ENCODE measurements around the gene YAF2.
A peak's percentile ranks its signal among the peaks of the same experiment; 100 is the strongest.

YAF2 gene

DNA sequence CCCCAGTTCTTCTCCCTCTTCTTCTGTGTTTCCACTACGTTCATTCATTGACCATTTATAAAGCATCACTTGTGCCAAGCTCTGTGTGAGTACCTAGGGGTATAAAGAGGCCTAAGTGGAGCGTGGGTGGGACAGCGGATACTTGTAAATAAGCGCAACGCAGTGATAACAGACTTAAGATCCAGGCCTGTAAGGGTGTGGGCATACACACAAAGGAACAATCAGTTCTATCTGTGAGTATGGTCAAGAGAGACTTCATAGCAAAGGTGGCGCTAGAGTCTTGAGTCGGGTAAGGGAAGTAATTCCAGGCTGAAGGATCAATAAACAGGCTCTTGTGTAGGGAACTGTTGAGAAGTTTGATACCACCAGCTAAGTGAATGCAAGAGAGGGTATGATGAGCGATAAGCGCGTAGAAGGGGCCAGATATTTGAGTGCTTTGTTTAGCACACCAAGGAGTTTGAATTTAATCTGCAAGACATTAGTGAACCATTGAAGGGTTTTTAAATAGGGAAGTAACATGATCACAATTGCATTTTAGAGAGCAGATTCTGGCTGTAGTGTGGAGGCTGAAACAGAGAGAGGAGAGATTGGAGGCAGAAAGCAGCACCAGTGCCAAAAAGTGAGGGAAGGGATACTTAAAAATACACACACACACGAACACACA, 92.4 kb downstream of the YAF2 start:
- no peaks in the 10 kb centered on the region for H3K27me3 Mint-ChIP-seq
- DNase-seq (ENCODE audit: low spot score in 2 of 2) (no peak), ATAC-seq (replicated peaks; ENCODE audit: extremely low read depth, poor library complexity, severe bottlenecking) (no peak)
- peaks cover 35% of the 10 kb centered on the region for H3K4me1 Mint-ChIP-seq
- peak overlapping the region; percentile 70 for H3K27ac Mint-ChIP-seq (ENCODE audit: low read depth)
- H3K9me3 Mint-ChIP-seq, result no peaks in the 10 kb centered on the region
- peaks cover 8% of the 10 kb centered on the region for H3K36me3 Mint-ChIP-seq (ENCODE audit: insufficient read depth)
- peak overlapping the region; percentile 97 for H3K4me3 Mint-ChIP-seq

DNA sequence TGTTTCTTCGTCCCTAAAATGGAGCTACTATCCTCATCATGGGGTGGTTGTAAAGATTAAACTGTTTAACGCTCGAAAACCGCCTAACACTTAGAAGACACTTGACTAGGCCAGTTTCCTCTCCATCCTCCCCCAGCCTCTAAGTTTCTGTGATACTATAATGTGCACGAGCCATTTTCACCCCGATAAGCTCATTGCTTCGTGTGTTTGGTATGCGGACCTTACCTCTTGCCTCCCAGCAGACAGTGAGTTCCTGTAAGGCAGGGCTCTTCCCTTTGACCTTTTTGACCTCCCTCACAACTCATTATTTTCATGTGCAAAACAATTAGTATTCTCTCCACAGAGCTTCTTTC, 92.9 kb downstream of the YAF2 start:
- H3K27ac Mint-ChIP-seq (ENCODE audit: low read depth), result peak overlapping the region; percentile 70
- peak; percentile 19 for ATAC-seq (replicated peaks; ENCODE audit: extremely low read depth, poor library complexity, severe bottlenecking)
- no peak for DNase-seq (ENCODE audit: low spot score in 2 of 2)

DNA sequence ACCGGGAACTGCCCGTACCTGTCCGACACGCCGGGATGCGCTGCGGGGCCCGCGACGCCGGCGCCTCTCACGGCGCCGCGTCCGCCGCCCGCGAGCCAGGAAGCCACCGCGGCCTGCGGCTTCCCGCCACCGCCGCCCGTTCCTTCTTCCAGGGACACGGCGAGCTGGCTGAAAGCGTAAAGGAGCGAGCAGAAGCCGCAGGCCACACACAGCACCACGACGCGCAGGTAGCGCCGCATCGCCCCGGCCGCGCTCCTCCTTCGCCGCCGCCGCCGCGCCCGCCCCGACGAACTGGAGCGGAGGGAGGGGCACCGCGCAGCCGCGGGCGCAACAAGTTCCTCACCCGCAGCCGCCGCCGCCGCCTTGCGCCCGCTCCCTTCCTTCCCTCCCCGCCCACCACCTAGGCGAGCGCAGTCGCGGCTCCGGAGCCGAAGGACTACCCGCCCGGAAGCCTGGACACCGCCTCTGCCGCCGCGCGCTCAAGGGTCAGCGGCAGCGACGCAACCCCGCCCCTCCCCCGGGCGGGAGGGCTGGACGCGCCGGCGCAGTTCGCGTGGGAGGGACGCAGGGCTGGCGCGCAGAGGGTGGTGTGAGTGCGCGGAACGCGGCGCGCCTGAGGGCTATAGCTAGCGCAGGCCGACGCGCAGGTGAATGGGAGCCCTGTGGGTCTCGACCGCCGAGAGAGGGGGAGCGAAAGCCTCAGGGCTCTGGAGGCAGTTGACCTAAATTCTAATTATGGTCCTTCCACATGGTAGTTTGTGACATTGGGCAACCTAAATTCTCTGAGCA, 93.4 kb downstream of the YAF2 start, which contains the start of gene GXYLT1:
Gene GXYLT1 (minus strand): TSS at position 467 of the 789 bp plus-strand sequence. CDS start 228 bp downstream, at position 239.
- peaks cover 43% of the 10 kb centered on the region for H3K4me1 Mint-ChIP-seq
- H3K27ac Mint-ChIP-seq (ENCODE audit: low read depth), result peak within 1 kb of the TSS; percentile 98
- peak; percentile 80 for ATAC-seq (replicated peaks; ENCODE audit: extremely low read depth, poor library complexity, severe bottlenecking)
- H3K4me3 Mint-ChIP-seq, result peak within 1 kb of the TSS; percentile 97
- H3K27me3 Mint-ChIP-seq, result no peaks in the 10 kb centered on the region
- no peaks in the 10 kb centered on the region for H3K9me3 Mint-ChIP-seq
- peak; percentile 44 to 58 for DNase-seq (ENCODE audit: low spot score in 2 of 2)
- H3K36me3 Mint-ChIP-seq (ENCODE audit: insufficient read depth), result peaks cover 8% of the 10 kb centered on the region

More for the DNA sequence above, 92.9 kb downstream of the YAF2 start:
- peak overlapping the region; percentile 97 for H3K4me3 Mint-ChIP-seq
- H3K36me3 Mint-ChIP-seq (ENCODE audit: insufficient read depth), result peaks cover 8% of the 10 kb centered on the region
- peaks cover 40% of the 10 kb centered on the region for H3K4me1 Mint-ChIP-seq
- H3K9me3 Mint-ChIP-seq, result no peaks in the 10 kb centered on the region
- H3K27me3 Mint-ChIP-seq, result no peaks in the 10 kb centered on the region

DNA sequence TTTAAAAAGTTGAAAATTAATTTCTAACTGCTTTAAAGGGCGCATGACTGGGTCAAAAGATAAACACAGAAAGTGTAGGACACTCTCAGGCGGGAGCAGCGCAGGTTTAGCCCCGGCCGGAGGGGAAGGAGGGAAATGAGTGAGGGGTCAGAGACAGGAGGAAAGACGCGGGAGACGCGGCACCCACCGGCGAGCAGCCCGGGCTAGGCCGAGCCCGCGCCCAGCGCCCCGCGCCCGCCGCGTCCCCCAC, 94.0 kb downstream of the YAF2 start:
- peak overlapping the region; percentile 97 for H3K4me3 Mint-ChIP-seq
- peak overlapping the region; percentile 98 for H3K27ac Mint-ChIP-seq (ENCODE audit: low read depth)
- peaks cover 45% of the 10 kb centered on the region for H3K4me1 Mint-ChIP-seq

DNA sequence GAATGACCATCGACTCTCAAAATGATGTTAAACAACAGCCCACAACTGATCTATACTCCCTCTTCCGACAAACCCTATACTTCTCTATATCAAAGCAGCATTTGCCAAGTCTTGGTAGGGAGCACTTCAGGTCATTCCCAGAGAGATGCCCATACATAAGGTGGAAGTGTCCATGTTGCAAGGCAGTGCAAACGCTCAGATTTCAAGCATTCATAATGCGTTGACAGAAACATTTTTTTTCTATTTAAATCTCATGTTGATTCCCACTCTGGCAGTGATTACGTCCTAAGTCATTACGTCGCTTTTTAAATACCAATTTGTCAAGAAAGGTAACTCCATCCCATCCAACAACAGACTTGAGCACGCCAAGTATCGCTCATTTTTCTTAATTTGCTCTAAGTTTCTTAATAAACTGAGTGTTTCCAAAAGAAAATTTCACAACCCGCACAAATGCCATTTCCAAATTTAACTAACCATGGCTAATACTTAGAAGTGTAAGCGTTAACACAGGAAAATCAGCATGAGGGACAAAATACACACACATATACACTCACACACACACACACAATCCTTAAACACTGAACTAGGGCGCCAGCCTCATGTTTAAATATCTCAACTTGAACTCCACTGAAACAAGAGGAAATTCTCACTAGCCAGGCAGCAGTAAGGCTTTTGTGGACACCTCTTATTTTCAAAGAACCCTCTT, 94.4 kb downstream of the YAF2 start:
- DNase-seq (ENCODE audit: low spot score in 2 of 2), result no peak
- no peaks in the 10 kb centered on the region for H3K27me3 Mint-ChIP-seq

More for the DNA sequence above, 94.0 kb downstream of the YAF2 start:
- DNase-seq (ENCODE audit: low spot score in 2 of 2) (no peak), ATAC-seq (replicated peaks; ENCODE audit: extremely low read depth, poor library complexity, severe bottlenecking) (no peak)
- no peaks in the 10 kb centered on the region for H3K27me3 Mint-ChIP-seq
- no peaks in the 10 kb centered on the region for H3K9me3 Mint-ChIP-seq
- peaks cover 8% of the 10 kb centered on the region for H3K36me3 Mint-ChIP-seq (ENCODE audit: insufficient read depth)

DNA sequence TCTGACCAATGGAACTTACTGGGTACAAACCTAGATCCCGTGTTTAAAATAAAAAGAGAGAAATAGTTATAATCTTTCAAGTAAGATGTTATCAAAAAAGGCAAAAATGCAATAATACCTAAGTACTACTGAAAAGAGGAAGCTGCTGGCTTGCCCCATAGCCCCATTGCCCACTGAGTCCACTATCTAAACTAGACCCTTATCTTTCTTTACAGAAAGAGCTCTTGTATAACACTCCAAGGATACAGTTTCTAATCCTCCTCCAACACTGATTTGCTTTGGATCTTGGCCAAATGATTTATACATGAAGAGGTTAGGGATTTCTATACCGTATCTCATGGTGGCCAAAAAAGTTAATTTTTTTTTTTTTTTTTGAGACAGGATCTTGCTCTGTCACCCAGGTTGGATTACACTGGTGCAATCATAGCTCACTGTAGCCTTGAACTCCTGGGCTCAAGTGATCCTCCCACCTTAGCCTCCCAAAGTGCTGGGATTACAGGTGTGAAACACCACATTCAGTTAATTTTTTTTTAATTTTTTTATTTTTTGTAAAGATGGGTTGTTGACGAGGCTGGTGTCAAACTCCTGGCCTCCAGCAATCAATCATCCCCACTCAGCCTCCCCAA, 96.0 kb downstream of the YAF2 start:
- Mint-ChIP-seq H3K9me3 (no peaks in the 10 kb centered on the region), H3K4me3 (no peak overlapping the region), H3K36me3 (ENCODE audit: insufficient read depth) (peaks cover 8% of the 10 kb centered on the region), H3K27ac (ENCODE audit: low read depth) (no peak overlapping the region), H3K4me1 (peaks cover 45% of the 10 kb centered on the region), H3K27me3 (no peaks in the 10 kb centered on the region)
- no peak for ATAC-seq (replicated peaks; ENCODE audit: extremely low read depth, poor library complexity, severe bottlenecking)
- no peak for DNase-seq (ENCODE audit: low spot score in 2 of 2)

More for the DNA sequence above, 94.4 kb downstream of the YAF2 start:
- H3K4me3 Mint-ChIP-seq, result peak overlapping the region; percentile 97
- ATAC-seq (replicated peaks; ENCODE audit: extremely low read depth, poor library complexity, severe bottlenecking), result peak; percentile 4
- no peaks in the 10 kb centered on the region for H3K9me3 Mint-ChIP-seq
- H3K36me3 Mint-ChIP-seq (ENCODE audit: insufficient read depth), result peaks cover 8% of the 10 kb centered on the region
- H3K4me1 Mint-ChIP-seq, result peaks cover 45% of the 10 kb centered on the region
- peak overlapping the region; percentile 98 for H3K27ac Mint-ChIP-seq (ENCODE audit: low read depth)

DNA sequence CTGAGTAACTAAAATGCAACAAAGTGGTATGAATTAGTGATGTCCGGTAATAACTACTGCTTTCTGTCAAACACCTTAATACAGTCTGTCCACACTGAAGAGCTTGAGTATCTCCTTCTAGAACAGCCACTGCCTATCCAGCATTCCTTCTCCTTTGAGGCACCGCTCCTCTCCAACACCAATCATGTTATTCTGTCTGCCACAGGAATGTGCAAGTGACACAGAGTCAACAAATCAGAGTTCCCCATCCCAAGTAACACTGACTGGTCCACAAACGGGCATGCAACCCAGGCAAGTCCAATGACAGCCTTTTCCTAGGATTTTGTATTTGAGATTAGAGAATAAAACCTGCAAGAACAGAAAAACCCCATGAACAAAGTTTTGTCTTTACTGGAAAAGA, 97.1 kb downstream of the YAF2 start:
- peaks cover 8% of the 10 kb centered on the region for H3K36me3 Mint-ChIP-seq (ENCODE audit: insufficient read depth)
- H3K4me3 Mint-ChIP-seq, result no peak overlapping the region
- H3K27me3 Mint-ChIP-seq, result no peaks in the 10 kb centered on the region
- no peak overlapping the region for H3K27ac Mint-ChIP-seq (ENCODE audit: low read depth)
- DNase-seq (ENCODE audit: low spot score in 2 of 2), result no peak
- no peak for ATAC-seq (replicated peaks; ENCODE audit: extremely low read depth, poor library complexity, severe bottlenecking)
- H3K9me3 Mint-ChIP-seq, result no peaks in the 10 kb centered on the region
- H3K4me1 Mint-ChIP-seq, result peaks cover 42% of the 10 kb centered on the region

DNA sequence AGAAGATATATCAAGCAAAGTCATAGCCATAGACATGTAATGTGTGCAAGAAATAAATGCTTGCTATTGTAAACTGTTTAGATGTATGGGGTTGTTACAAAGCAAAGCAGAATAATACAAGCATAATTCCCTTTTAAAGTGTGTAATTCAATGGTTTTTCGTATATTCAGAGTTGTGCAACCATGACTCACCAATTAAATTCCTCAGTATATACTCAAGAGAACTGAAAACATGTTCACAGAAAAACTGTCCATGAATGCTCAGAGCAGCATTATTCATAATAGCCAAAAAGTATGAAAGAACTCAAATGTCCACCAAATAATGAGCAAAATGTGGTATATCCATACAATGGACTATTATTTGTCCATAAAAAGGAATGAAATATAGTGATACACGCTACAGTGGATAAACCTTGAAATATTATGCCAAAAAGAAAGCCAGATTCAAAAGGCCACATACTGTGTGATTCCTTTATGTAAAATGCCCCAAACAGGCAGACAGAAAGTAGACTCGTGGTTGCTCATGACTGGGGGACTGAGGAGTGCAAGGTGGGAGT, 102.7 kb downstream of the YAF2 start:
- Mint-ChIP-seq H3K27me3 (no peaks in the 10 kb centered on the region), H3K9me3 (no peaks in the 10 kb centered on the region), H3K4me1 (peaks cover 23% of the 10 kb centered on the region), H3K4me3 (no peak overlapping the region), H3K27ac (ENCODE audit: low read depth) (no peak overlapping the region), H3K36me3 (ENCODE audit: insufficient read depth) (no peaks in the 10 kb centered on the region)
- no peak for DNase-seq (ENCODE audit: low spot score in 2 of 2)
- no peak for ATAC-seq (replicated peaks; ENCODE audit: extremely low read depth, poor library complexity, severe bottlenecking)

DNA sequence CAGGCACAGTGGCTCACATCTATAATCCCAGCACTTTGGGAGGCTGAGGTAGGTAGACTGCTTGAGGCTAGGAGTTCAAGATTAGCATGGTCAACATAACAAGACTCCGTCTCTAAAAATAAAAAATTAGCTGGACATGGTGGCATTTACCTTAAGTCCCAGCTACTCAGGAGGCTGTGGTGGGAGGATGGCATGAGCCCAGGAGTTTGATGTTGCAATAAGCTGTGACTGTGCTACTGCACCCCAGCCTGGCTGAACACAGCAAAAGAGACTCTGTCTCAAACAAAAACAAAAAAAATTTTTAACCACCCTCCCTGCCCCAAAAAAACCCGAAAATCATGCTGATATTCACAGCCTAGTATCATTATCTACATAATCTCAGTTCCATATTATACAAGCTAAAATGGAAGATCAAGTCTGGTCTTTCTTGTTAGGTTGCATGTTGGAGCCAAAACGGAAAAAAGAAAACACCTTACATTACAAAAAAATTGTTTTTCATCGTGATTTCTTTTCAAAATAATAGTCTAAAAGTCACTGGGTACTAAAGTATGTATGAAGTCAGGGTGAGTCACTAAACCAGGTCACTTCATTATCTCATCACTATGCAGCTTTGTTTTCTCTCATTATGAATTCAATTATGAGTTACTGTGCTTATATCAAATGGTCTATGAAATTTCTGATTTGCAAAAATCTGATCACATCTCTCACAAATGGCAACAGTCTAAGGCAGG, 107.2 kb downstream of the YAF2 start:
- DNase-seq (ENCODE audit: low spot score in 2 of 2) (no peak), ATAC-seq (replicated peaks; ENCODE audit: extremely low read depth, poor library complexity, severe bottlenecking) (no peak)
- Mint-ChIP-seq H3K27me3 (no peaks in the 10 kb centered on the region), H3K27ac (ENCODE audit: low read depth) (no peak overlapping the region), H3K36me3 (ENCODE audit: insufficient read depth) (no peaks in the 10 kb centered on the region), H3K4me3 (no peak overlapping the region), H3K4me1 (peaks cover 23% of the 10 kb centered on the region), H3K9me3 (no peaks in the 10 kb centered on the region)

DNA sequence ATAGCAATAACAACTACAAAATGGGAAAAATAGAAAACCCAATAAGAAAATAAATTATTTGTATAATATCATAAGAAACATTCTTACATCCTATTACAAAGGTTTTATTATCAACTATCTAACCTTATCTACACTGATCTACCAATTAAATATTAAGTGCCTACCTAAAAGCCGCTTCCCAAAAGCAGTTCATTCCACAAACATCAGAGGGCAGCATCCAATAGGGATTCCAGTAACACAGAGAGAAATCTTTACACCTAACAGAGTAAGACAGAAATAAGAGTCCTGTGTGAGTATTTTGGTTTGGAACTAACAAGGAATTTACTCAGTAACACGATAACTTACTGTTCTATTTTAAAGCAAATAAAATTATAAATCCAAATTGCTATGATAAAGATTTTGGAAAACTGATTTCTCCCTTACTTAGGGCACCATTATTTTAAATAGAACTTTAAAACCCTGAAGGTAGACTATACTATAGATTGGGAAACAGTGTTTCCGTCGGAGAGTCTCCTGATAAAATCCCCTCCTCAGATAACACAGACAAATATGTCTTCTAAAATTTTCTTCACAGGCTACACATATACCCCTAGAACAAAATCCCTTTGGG, 108.3 kb downstream of the YAF2 start:
- H3K36me3 Mint-ChIP-seq (ENCODE audit: insufficient read depth), result no peaks in the 10 kb centered on the region
- H3K27me3 Mint-ChIP-seq, result no peaks in the 10 kb centered on the region
- no peak overlapping the region for H3K4me3 Mint-ChIP-seq
- DNase-seq (ENCODE audit: low spot score in 2 of 2) (no peak), ATAC-seq (replicated peaks; ENCODE audit: extremely low read depth, poor library complexity, severe bottlenecking) (no peak)
- peaks cover 20% of the 10 kb centered on the region for H3K4me1 Mint-ChIP-seq
- no peak overlapping the region for H3K27ac Mint-ChIP-seq (ENCODE audit: low read depth)
- H3K9me3 Mint-ChIP-seq, result no peaks in the 10 kb centered on the region

DNA sequence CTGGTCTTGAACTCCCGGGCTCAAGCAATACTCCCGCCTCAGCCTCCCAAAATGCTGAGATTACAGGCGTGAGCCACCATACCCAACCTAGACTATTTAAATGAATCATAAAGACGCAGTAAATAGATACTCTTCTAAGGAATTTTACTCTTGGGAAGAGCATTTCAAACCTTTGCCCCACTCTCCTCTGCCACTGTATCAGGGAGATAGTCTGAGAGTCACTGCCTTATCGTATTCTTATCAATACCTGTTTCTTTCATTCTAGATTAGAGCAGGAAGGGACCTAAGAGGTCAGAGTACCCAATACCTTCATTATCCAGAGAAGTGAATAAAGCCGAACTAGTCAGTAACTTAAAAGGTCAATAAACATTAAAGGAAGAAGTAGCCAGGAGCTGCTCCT, 109.2 kb downstream of the YAF2 start:
- H3K4me3 Mint-ChIP-seq, result no peak overlapping the region
- H3K27ac Mint-ChIP-seq (ENCODE audit: low read depth), result no peak overlapping the region
- H3K27me3 Mint-ChIP-seq, result no peaks in the 10 kb centered on the region
- no peaks in the 10 kb centered on the region for H3K9me3 Mint-ChIP-seq
- H3K4me1 Mint-ChIP-seq, result peaks cover 17% of the 10 kb centered on the region
- no peak for DNase-seq (ENCODE audit: low spot score in 2 of 2)
- no peaks in the 10 kb centered on the region for H3K36me3 Mint-ChIP-seq (ENCODE audit: insufficient read depth)
- no peak for ATAC-seq (replicated peaks; ENCODE audit: extremely low read depth, poor library complexity, severe bottlenecking)

Measured in central memory CD8-positive, alpha-beta T cell (primary cell).